ENCODE data around the gene MIA2. TPM values are rescaled to one million over a fixed set of nuclear protein-coding genes. Genes with fewer than 3 reads are reported as not detected.

MIA2 gene
- total and polyA plus RNA-seq, 9 of the 15 experiments (the other 6 are each of a cell fraction or from before 2014, with no cell fraction given) = 6.0 to 21.8 (median 12.8) TPM

DNA sequence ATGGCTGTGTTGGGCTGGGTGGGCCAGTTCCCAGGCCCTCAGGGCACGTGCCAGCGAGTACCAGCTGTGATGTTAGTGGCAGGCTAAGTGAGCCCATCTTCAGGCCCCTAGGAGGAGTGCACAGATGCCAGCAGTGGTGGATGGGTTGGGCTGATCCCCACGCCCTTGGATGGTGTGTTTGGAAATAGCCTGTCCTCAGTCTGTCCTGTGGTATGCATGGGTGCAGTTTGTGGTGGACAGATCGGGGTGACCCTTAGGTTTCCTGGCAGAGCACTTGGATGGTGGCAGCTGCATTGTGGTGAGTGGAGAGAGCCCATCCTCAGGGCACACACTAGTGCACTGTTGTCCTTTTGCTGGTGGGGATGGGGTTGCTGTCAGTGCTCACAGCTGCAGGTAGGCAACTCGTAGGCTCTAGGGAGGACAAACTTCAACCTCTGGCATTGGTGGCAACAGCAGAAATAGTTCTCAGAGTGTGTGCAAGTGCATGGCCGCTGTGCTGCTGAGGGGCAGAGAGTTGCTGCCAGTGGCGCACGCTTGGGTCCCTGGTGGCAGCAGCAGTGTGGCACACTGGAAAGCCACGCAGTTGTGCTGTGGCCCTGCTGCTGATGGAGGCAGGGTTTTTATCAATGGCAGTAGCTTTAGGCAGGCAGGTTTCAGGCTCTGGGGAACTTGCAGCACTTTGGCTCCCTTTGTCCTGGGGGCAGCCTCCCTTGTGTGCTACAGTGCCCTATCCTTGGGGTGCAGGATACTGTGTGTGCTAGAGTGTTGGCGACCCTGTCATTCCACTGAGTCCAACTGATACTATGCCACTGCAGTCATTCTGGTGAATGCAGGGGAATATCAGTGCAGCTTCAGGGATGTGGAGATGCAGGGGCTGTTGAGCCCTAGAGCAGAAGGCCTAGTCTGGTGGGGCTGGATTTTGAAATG lies 133.0 kb downstream of the MIA2 start (continued):
- TF ChIP-seq SREBF2 (CRISPR knock-in tag; IDR thresholded peaks at IDR 0.05) = no peak
- TF ChIP-seq PHF8 (IDR thresholded peaks at IDR 0.05; ENCODE audit: borderline replicate concordance, low read length) = no peak
- TF ChIP-seq PPARD (CRISPR knock-in tag; IDR thresholded peaks at IDR 0.05) = no peak

- TF ChIP-seq SFPQ (IDR thresholded peaks at IDR 0.05; ENCODE audit: low read depth, low read length) (no peak), TRIM24 (IDR thresholded peaks at IDR 0.05) (no peak), PATZ1 (CRISPR knock-in tag; IDR thresholded peaks at IDR 0.05; ENCODE audit: borderline replicate concordance) (no peak)
- Histone ChIP-seq H3K4me3 (no peak overlapping the region), H3K27me3 (ENCODE audit: control insufficient read depth in 2 of 2, insufficient read depth in 2 of 2, low read length in 2 of 2) (no peaks in the 10 kb centered on the region), H2AFZ (ENCODE audit: low read depth, low read length) (no peak overlapping the region), H3K79me2 (ENCODE audit: control insufficient read depth, insufficient read depth, low read length) (no peaks in the 10 kb centered on the region), H4K20me1 (replicated peaks; ENCODE audit: control insufficient read depth, insufficient read depth, low read length) (no peaks in the 10 kb centered on the region), H3K36me3 (ENCODE audit: control insufficient read depth, insufficient read depth, low read length) (no peaks in the 10 kb centered on the region), H3K9me3 (replicated peaks; ENCODE audit: control insufficient read depth, insufficient read depth, low read depth, low read length) (no peaks in the 10 kb centered on the region), H3K9ac (ENCODE audit: insufficient read depth in 1 of 2, low read depth in 2 of 2, low read length in 2 of 2) (no peak overlapping the region), H3K9me1 (ENCODE audit: control insufficient read depth, insufficient read depth, low read length) (no peaks in the 10 kb centered on the region), H3K4me2 (ENCODE audit: insufficient read depth, low read length) (no peak overlapping the region), H3K4me1 (replicated peaks in 1 of 2; ENCODE audit: control insufficient read depth in 2 of 2, insufficient read depth in 2 of 2, low read length in 2 of 2) (no peaks in the 10 kb centered on the region; a peak in 1 of 5 replicates), H3K27ac (ENCODE audit: extremely low read depth, low read depth, low read length) (no peak overlapping the region)
- in situ Hi-C loops (cut with MboI) (loop anchor here (10.0 kb wide), 1 partner anchor 253 kb away; the partner anchor contains the start of gene GEMIN2), intact Hi-C loops (cut with micrococcal nuclease) (loop anchor here (5.0 kb wide), 1 partner anchor 260 kb away; no protein-coding TSS in a partner anchor)
- FAIRE-seq (no peak), ATAC-seq (peak; percentile 63), DNase-seq (ENCODE audit: extremely low read depth in 1 of 4, low spot score in 3 of 4) (no peak)
- CTCF ChIA-PET (ENCODE audit: low intra/inter-chr PET ratio) = interaction anchor here (1.6 to 2.1 kb wide), 2 partner anchors 135 to 260 kb away, joined by 9 to 11 read pairs; no protein-coding TSS in a partner anchor
- POLR2A ChIA-PET = interaction anchor here (0.6 kb wide), 2 partner anchors 15 to 182 kb away, joined by 3 to 5 read pairs; no protein-coding TSS in a partner anchor
- WGBS (ENCODE audit: insufficient coverage, low coverage, missing lambda C conversion rate) = 20% methylated on average over 1 of the region's 2 CpGs
- BruUV-seq (replicated peaks) = no TSS peak
Measured at GRCh38 chr14:39367387-39367751, 133.7 kb downstream of the MIA2 start.
